Choroid plexus epithelial cell (primary cell): Measurements from ENCODE around the gene TTBK1.

Source experiments
- DNase-seq: peaks from one replicate; pipeline ENCODE4 v3.0.0-alpha.2; 2010; ENCODE audit warnings: low read depth
- H3K4me3 ChIP-seq: 2 replicates; pipeline ENCODE4 v1.5.1; 2011; ENCODE audit warnings: low read depth, mild to moderate bottlenecking, control low read depth, low read length, moderate library complexity
- TF ChIP-seq, protein P1 (sequence below): conservative IDR thresholded peaks from 2 replicates; pipeline ENCODE4 v1.5.1; 2011; ENCODE audit warnings: low read depth, mild to moderate bottlenecking, control low read depth, inconsistent platforms, low read length, moderate library complexity

TTBK1 gene

DNA sequence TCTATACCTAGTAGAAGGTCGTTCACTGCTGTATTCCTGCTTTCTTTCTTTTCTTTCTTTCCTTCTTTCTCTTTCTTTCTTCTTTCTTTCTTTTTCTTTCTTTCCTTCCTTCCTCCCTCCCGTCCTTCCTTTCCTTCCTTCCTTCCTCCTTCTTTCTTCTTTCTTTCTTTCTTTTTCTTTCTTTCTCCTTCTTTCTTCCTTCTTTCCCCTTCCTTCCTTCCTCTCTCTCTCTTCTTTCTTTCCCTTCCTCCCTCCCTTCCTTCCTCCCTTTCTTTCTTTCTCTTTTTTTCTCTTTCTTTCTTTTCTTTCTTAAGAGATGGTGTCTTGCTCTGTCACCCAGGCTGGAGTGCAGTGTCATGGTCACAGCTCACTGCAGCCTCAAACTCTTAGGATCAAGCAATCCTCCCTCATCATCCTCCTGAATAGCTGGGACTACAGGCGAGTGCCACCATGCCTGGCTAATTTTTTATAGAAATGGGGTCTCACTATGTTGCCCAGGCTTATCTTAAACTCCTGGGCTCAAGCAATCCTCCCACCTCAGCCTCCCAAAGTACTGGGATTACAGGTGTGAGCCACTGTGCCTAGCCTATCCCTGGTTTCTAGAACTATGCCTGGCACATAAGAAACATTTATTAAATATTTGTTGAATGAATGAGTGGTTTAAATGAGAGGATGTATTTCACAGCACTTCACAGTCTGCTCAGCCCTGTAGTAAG, 11.4 kb upstream of the TTBK1 start:
- no peak overlapping the region for H3K4me3 ChIP-seq
- DNase-seq: no peak
- TF ChIP-seq, protein P1, sequence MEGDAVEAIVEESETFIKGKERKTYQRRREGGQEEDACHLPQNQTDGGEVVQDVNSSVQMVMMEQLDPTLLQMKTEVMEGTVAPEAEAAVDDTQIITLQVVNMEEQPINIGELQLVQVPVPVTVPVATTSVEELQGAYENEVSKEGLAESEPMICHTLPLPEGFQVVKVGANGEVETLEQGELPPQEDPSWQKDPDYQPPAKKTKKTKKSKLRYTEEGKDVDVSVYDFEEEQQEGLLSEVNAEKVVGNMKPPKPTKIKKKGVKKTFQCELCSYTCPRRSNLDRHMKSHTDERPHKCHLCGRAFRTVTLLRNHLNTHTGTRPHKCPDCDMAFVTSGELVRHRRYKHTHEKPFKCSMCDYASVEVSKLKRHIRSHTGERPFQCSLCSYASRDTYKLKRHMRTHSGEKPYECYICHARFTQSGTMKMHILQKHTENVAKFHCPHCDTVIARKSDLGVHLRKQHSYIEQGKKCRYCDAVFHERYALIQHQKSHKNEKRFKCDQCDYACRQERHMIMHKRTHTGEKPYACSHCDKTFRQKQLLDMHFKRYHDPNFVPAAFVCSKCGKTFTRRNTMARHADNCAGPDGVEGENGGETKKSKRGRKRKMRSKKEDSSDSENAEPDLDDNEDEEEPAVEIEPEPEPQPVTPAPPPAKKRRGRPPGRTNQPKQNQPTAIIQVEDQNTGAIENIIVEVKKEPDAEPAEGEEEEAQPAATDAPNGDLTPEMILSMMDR: no peak

DNA sequence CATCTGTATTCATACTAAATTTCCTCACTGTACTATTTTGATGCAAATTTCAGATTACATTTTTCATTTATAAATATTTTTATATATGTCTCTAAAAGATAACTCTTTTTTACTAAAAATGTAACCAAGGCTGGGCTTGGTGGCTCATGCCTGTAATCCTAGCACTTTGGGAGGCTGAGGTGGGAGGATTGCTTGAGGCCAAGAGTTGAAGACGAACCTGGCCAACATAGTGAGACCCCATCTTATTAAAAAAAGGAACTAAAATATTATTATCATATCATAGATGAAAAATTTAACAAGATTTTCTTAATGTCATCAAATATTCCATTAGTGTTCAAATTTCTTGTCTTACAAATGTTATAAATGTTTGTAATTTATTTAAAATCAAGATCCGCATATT, 7.4 kb upstream of the TTBK1 start:
- H3K4me3 ChIP-seq: no peak overlapping the region
- TF ChIP-seq, protein P1: no peak
- DNase-seq: no peak

DNA sequence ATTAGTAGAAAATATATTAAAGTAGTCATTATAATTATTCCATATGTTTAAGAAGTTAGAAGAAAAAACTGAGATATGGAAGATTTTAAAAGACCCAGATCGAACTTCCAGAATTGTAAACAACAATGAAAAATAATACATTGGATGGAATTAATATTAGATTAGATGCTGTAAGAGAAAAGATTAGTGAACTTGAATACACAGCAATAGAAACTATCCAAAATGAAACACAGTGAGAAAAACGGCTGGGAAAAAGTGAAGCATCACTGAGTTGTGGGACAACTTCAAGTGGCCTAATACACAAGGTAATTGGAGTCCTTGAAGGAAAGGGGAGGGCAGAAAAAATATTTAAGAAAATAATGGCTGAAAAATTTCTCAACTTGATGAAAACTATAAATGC, 4.2 kb upstream of the TTBK1 start:
- TF ChIP-seq, protein P1: no peak
- DNase-seq: no peak
- no peak overlapping the region for H3K4me3 ChIP-seq

DNA sequence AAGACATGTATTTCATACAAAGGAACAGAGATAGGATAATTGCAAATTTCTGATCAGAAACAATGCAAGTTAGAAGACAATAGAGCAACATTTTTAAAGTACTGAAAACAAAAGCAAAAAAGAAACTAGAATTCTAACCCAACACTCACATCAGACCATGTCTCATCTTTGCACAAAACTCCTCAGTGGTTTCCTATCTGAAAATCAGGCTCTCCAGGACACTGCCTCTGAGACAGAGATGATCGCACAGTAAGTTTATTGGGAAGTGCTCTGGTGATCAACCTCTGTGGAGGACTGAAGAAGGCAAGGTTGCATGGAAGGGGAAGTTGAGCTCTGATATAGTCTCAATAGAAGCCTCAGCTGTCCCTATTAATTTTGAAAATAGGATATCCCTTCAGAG, 2.3 kb upstream of the TTBK1 start:
- H3K4me3 ChIP-seq: no peak overlapping the region
- TF ChIP-seq, protein P1: no peak
- no peak for DNase-seq

DNA sequence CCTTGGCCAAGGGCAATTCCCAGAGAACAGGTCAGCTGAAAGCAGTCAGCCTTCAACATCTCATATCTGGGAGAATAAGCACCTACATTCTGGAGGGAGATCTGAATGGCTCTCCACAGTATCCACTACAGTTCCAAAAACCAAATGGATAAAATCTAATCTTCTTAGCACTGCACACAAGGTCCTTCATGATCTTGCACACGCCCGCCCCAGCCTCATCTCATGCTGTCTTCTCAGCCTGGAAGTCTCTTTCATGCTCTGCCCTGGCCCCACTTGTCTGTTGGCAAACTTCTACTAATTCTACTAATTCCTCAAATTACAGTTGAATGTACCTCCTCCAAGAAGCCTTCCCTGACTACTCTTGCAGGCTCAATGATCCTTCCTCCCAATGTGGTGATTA, 1.8 kb upstream of the TTBK1 start:
- no peak overlapping the region for H3K4me3 ChIP-seq
- TF ChIP-seq, protein P1: no peak
- DNase-seq: no peak

DNA sequence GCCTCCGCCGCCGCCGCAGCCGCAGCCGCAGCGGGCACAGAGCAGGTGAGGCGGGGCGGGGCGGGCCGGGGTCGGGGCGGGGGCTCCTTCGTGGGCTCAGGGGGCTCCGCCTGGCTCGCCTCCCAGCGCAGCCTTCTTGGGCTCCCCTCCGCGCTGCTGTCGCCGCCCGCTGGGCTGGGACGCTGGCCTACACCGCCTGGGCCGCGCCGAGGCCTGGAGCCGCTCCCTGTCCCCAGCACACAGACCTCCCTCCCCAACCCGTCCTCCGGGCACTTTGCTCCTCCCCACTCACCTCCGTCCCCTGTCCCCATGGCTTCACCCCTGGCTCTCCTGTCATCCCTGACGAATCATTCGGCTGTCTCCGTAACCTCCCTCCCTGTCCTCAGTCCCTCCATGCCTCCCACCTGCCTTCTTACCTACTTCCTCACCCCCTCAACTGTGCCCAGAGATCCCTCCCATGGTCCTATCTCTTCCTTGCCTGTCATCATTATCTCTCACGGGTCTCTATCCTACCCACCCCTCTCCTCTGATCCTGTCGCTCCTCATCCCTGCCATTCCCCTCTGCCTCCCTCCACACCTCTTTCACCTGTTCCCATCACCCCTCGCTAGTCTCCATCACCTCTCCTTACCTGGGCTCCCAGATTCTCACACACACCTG, 512 bp downstream of the TTBK1 start:
- DNase-seq: no peak
- TF ChIP-seq, protein P1: no peak
- H3K4me3 ChIP-seq: no peak overlapping the region
